ENCODE measurements around the gene G6PD. TPM values are rescaled to one million over a fixed set of nuclear protein-coding genes. Genes with fewer than 3 reads are reported as not detected.

Gene G6PD
- polyA plus RNA-seq, 2 of the 4 experiments (the other 2 are of a cell fraction), result 692 to 1,409 TPM

DNA sequence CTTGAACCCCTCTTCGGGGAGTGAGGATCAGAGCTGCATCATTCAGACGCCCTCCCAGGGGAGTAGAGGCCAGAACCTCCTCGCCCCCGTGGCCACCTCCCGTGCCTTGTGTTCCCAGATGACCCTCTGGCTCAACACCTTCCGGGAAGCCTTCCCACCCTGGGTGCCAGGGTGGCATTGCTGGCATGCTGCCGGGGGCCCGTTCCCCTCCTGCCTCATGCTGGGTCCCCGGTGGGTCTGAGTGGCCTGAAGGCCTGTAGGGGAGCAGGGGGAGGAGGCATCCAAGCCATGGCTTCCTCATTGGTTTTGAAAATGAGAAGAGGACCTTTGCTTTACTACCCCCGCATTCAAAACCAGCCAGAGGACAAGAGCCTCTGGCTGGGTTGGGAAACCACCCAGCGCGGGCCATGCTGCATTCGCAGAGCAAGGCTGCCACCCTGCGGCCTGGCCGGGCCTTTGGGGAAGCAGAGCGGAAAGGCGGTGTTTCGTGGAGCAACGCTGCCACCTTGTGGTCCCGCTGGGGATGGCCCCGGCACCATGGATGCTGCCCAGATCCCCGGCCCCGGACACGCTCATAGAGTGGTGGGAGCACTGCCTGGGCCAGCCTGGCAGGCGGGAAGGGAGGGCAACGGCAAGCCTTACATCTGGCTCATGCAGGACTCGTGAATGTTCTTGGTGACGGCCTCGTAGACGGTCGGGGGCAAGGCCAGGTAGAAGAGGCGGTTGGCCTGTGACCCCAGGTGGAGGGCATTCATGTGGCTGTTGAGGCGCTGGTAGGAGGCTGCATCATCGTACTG is 11.9 kb downstream of the G6PD start (continued):
- TF ChIP-seq GATA3 (IDR thresholded peaks at IDR 0.05; ENCODE audit: borderline replicate concordance), result peak; percentile 29; the same call in 1 of the 2 replicates
- 0 out of 2 replicates have a peak, but pooled peaks have one; percentile 40 for TF ChIP-seq E2F6 (IDR thresholded peaks at IDR 0.05; ENCODE audit: borderline replicate concordance, low read depth)
- no peak for TF ChIP-seq CBX8 (IDR thresholded peaks at IDR 0.05)
- no peak for TF ChIP-seq BHLHE40 (IDR thresholded peaks at IDR 0.05; ENCODE audit: low read depth, low read length)
- TF ChIP-seq, protein P1, sequence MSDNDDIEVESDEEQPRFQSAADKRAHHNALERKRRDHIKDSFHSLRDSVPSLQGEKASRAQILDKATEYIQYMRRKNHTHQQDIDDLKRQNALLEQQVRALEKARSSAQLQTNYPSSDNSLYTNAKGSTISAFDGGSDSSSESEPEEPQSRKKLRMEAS (IDR thresholded peaks at IDR 0.05), result peak; percentile 88
- peak; percentile 76 for TF ChIP-seq SMC3 (IDR thresholded peaks at IDR 0.05)
- no peak for TF ChIP-seq PHF8 (IDR thresholded peaks at IDR 0.05; ENCODE audit: borderline replicate concordance, low read depth)
- TF ChIP-seq RARB (CRISPR knock-in tag; IDR thresholded peaks at IDR 0.05), result no peak
- no peak for TF ChIP-seq CHD4 (IDR thresholded peaks at IDR 0.05; ENCODE audit: borderline replicate concordance)

DNA sequence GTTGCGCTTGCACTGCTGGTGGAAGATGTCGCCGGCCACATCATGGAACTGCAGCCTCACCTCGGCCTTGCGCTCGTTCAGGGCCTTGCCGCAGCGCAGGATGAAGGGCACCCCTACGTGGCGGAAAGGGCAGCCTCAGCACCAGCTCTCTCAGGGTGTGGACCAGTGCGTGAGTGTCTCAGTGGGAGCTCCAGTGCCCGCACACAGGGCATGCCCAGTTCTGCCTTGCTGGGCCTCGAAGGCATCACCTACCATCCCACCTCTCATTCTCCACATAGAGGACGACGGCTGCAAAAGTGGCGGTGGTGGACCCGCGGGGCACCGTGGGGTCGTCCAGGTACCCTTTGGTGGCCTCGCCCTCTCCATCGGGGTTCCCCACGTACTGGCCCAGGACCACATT is 14.0 kb downstream of the G6PD start:
- Histone ChIP-seq H3K4me1 (peaks cover 95% of the 10 kb centered on the region), H3K27ac (peak overlapping the region; percentile 98 to 100; a peak in 4 of 6 replicates), H3K4me2 (peak overlapping the region; percentile 90), H3K4me3 (no peak overlapping the region), H3K9me3 (no peaks in the 10 kb centered on the region)
- ATAC-seq, result no peak
- no peak for FAIRE-seq
- DNase-seq (ENCODE audit: low read depth in 1 of 2, low spot score in 1 of 2), result no peak
- TF ChIP-seq KDM1A (IDR thresholded peaks at IDR 0.05; ENCODE audit: low read depth) (no peak), FOXS1 (CRISPR knock-in tag; IDR thresholded peaks at IDR 0.05) (no peak), EHMT2 (IDR thresholded peaks at IDR 0.05; ENCODE audit: low read depth) (no peak), POLR2AphosphoS2 (conservative IDR thresholded peaks at IDR 0.05; ENCODE audit: low read length) (no peak), POLR2A (IDR thresholded peaks at IDR 0.05; ENCODE audit: low read length) (no peak), ZC3H11A (IDR thresholded peaks at IDR 0.05) (no peak), TP53 (CRISPR knock-in tag; IDR thresholded peaks at IDR 0.05) (no peak)
- CTCF ChIA-PET, result interaction anchor here (0.6 to 6.4 kb wide), 6 partner anchors 9 to 1095 kb away, joined by 3 to 55 read pairs (median 4); partner anchors contain the start of gene FLNA
- POLR2A ChIA-PET, result no interaction called here
- WGBS (ENCODE audit: missing lambda C conversion rate), result 88% methylated on average over 8 of the region's 23 CpGs

DNA sequence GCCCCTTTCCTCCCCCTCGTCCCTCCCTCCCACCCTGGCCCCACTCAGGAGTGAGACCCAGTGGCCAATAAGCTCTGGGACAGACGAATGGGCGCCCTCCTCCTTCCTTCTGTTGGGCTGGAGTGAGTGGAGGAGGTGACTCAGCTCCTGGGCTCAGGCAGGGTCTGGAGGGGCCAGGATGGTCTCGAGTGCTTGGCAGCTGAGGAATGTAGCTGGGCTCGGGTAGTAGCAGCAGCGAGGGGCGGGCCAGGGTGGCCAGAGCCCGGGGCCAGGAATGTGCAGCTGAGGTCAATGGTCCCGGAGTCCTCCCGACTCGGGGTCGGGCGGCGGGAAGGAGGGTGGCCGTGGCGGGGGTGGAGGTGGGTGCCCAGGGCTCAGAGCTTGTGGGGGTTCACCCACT is 15.0 kb downstream of the G6PD start:
- no peaks in the 10 kb centered on the region for H3K9me3 ChIP-seq
- 20% methylated on average over 5 of the region's 16 CpGs for WGBS (ENCODE audit: missing lambda C conversion rate)
- H3K4me2 ChIP-seq, result peak overlapping the region; percentile 90
- ChIA-PET POLR2A (interaction anchor here (0.5 to 1.7 kb wide), 3 partner anchors 9 to 12 kb away, joined by 3 to 6 read pairs (median 4); no protein-coding TSS in a partner anchor), CTCF (interaction anchor here (1.0 to 6.4 kb wide), 4 partner anchors 8 to 158 kb away, joined by 3 to 55 read pairs (median 12); partner anchors contain the start of gene FLNA)
- H3K4me1 ChIP-seq, result peaks cover 95% of the 10 kb centered on the region
- DNase-seq (ENCODE audit: low read depth in 1 of 2, low spot score in 1 of 2), result peak in 1 of 2 experiments; percentile 64
- H3K27ac ChIP-seq, result peak overlapping the region; percentile 98 to 100
- FAIRE-seq, result no peak
- TF ChIP-seq GATA3 (IDR thresholded peaks at IDR 0.05; ENCODE audit: borderline replicate concordance) (no peak), FOSL2 (IDR thresholded peaks at IDR 0.05) (no peak), FOSL2 (CRISPR knock-in tag; IDR thresholded peaks at IDR 0.05) (0 out of 2 replicates have a peak, but pooled peaks have one; percentile 24), POLR2A (IDR thresholded peaks at IDR 0.05; ENCODE audit: low read length) (no peak), ZFP36 (IDR thresholded peaks at IDR 0.05; ENCODE audit: borderline replicate concordance, partially characterized antibody) (no peak)
- no peak overlapping the region; the same call in 2 of the 3 replicates for H3K4me3 ChIP-seq
- peak; percentile 15 to 16; a peak in 3 of 6 replicates for ATAC-seq

DNA sequence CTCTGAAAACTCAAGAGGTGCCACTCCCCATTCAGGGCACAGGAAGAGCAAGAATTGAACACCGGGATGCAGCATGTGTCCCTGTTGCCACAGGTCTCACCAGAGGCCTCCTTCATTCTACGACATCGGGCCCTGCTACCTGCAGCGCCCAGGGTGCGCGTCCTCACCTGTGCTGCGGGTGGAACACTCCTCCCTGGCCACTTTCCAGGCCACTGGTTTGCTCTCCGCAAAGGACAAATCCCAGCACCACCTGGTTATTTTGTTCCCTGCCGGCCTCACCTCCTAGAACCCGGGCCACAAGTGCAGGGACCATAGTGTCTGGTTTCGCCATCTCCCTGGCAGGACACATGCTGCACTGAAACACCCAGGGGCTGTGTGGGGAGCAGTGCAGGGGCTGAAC is 16.4 kb downstream of the G6PD start:
- H3K27ac ChIP-seq, result peak overlapping the region; percentile 98 to 100; a peak in 4 of 6 replicates
- ATAC-seq, result no peak
- no peak for FAIRE-seq
- no peak overlapping the region for H3K4me3 ChIP-seq
- peaks cover 94% of the 10 kb centered on the region for H3K4me1 ChIP-seq
- peak in 1 of 2 experiments; percentile 49 for DNase-seq (ENCODE audit: low read depth in 1 of 2, low spot score in 1 of 2)
- 94% methylated on average over 2 of the region's 11 CpGs for WGBS (ENCODE audit: missing lambda C conversion rate)
- no peaks in the 10 kb centered on the region for H3K9me3 ChIP-seq
- POLR2A ChIA-PET, result interaction anchor here (1.3 to 1.8 kb wide), 2 partner anchors 11 to 13 kb away, joined by 5 to 7 read pairs; no protein-coding TSS in a partner anchor
- CTCF ChIA-PET, result interaction anchor here (6.4 kb wide), 1 partner anchor 12 kb away, joined by 55 read pairs; no protein-coding TSS in a partner anchor
- H3K4me2 ChIP-seq, result no peak overlapping the region
- TF ChIP-seq CBX8 (IDR thresholded peaks at IDR 0.05) (no peak), JUN (IDR thresholded peaks at IDR 0.05) (peak in 1 of 2 experiments; percentile 65; a peak in 1 of 5 replicates), SREBF2 (IDR thresholded peaks at IDR 0.05) (no peak), RARB (CRISPR knock-in tag; IDR thresholded peaks at IDR 0.05) (no peak), REST (IDR thresholded peaks at IDR 0.05) (0 out of 2 replicates have a peak, but pooled peaks have one; percentile 15), POLR2A (IDR thresholded peaks at IDR 0.05; ENCODE audit: low read length) (no peak)
- TF ChIP-seq, protein P2, sequence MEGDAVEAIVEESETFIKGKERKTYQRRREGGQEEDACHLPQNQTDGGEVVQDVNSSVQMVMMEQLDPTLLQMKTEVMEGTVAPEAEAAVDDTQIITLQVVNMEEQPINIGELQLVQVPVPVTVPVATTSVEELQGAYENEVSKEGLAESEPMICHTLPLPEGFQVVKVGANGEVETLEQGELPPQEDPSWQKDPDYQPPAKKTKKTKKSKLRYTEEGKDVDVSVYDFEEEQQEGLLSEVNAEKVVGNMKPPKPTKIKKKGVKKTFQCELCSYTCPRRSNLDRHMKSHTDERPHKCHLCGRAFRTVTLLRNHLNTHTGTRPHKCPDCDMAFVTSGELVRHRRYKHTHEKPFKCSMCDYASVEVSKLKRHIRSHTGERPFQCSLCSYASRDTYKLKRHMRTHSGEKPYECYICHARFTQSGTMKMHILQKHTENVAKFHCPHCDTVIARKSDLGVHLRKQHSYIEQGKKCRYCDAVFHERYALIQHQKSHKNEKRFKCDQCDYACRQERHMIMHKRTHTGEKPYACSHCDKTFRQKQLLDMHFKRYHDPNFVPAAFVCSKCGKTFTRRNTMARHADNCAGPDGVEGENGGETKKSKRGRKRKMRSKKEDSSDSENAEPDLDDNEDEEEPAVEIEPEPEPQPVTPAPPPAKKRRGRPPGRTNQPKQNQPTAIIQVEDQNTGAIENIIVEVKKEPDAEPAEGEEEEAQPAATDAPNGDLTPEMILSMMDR (IDR thresholded peaks at IDR 0.05), result no peak

Measured in A549 (cell line).